Right renal cortex interstitium (tissue), 3 donors: ENCODE results near the gene EEF1AKMT2. TPM values are rescaled to one million over a fixed set of nuclear protein-coding genes. Genes with fewer than 3 reads are reported as not detected.
"Not testable (repeated sequence)": the region's sequence is repeated elsewhere in the genome, so short reads cannot be mapped to it uniquely, and the experiment has no call there.

Experiments used
- DNase-seq, 3 donors: peaks; one replicate each; pipeline ENCODE4 v3.0.0-alpha.2; 2013; ENCODE audit warnings: low read depth in 3 of 3, low spot score in 2 of 3
- polyA plus RNA-seq, 3 donors: library from polyadenylated mRNA; unstranded; fragments of 120-200 nt; gene quantifications; one replicate each; pipeline ENCODE4 v1.2.1, GENCODE V29; 2013; ENCODE audit not compliant: insufficient read length in 3 of 3

EEF1AKMT2 gene
- polyA plus RNA-seq, result 10 to 100 TPM; 34.6 to 38.7 (median 38.6) TPM

- peak; percentile 67 to 81 (median 72) for DNase-seq
Observed at GRCh38 chr10:124791547-124792348, at the start of gene EEF1AKMT2. TSS of gene EEF1AKMT2 (minus strand) at chr10:124791887. CDS start at chr10:124791833, 54 bp downstream.

DNA sequence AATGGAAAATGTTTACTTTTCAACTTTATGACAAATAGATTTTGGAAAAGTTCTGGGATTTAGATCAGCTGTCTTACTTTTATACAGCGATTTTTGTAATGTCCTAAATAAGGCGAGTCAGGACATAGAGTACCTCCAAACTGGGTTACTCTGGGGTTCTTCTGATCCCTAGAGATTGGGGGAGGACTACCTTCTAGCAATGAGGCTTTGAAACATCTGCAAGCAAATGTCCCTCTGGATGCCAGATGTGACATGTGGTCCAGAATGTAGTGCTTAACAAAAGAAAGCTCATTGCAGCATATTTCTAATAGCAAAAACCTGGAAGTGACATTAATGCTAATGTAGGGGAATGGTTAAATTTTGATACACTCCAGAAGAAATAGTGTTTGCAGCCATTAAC lies 46.0 kb upstream of the EEF1AKMT2 start:
- no peak for DNase-seq

DNA sequence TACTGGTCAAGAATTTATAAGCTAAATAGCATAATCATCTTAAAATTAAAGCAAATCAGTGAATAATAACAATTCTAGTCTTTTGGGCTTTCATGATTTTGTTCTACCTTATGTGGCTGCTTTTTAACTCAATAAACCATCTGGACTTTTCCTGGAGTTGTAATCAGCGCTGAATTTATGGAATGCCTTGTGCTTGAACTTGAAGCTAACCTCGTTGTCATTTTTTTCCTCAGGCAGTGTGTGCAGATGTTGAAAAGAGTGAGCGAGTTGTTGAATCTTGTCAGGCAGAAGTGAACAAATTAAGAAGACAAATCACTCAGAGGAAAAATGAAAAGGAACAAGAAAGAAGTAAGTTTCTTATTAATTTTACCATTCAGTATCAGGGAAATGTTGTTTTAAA lies 39.4 kb upstream of the EEF1AKMT2 start:
- DNase-seq, result no peak

DNA sequence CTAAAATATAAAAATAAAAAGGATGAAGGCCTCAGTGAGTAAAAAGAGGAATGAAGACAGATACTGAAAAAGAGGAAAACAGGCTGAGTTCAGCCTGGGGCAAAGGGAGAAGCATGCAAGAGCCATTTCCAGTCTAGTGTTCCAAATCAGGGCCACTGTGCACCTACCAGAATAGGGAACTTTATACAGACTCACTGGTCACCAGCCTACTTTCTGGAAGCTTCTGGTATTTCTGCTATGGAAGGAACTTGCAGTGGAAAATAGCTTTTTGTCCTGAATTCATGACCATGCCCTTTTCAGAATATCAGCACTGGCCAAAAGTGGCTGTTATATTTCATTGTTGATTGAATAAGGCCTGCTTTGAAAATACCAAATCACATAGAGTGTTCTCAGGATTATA lies 38.8 kb upstream of the EEF1AKMT2 start:
- DNase-seq, result no peak

- DNase-seq, result no peak
Observed at GRCh38 chr10:124829447-124830115, 37.9 kb upstream of the EEF1AKMT2 start.

- DNase-seq, result no peak
Observed at GRCh38 chr10:124827474-124827873, 35.8 kb upstream of the EEF1AKMT2 start.

- no peak for DNase-seq
Observed at GRCh38 chr10:124826262-124826661, 34.6 kb upstream of the EEF1AKMT2 start.

DNA sequence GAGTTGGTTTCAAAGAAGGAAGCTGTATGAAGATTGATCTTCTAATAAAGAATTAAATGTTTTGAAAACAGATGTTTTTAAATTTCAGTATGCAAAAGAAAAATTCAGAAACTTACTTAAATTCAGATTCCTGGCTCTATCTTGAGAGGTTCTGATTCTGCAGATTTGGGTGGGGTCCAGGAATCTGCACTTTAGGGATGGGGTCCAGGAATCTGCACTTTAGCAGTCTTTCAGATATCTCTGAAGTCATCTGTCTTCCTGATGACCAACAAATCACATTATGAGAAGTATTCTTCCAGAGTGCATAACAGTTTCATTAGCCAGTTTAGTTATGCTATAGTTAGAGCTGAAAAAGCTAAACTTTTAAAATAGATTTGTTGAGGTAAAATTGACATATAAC lies 34.0 kb upstream of the EEF1AKMT2 start:
- no peak for DNase-seq

- DNase-seq, result not testable (repeated sequence)
Observed at GRCh38 chr10:124824932-124825331, 33.2 kb upstream of the EEF1AKMT2 start.

DNA sequence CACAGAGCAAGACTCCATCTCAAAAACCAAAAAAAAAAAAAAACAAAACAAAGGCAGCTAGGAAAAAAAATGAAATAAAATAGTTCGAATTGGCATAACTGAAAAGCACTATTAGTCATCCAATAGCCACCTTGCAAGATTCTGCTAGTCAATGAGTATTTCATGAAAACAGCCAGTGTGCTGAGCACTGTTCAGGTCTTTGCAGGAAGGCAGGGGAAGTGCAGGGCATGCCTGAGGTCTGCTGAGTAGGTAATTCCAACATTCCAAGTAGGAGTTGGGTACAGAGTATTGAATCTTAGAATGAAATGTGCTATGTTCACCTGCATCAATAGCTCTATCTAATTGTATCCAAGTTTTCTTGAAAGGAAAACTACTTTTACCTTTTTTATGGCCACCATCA lies 32.8 kb upstream of the EEF1AKMT2 start:
- no peak for DNase-seq

- DNase-seq, result no peak
Observed at GRCh38 chr10:124821520-124821919, 29.8 kb upstream of the EEF1AKMT2 start.

DNA sequence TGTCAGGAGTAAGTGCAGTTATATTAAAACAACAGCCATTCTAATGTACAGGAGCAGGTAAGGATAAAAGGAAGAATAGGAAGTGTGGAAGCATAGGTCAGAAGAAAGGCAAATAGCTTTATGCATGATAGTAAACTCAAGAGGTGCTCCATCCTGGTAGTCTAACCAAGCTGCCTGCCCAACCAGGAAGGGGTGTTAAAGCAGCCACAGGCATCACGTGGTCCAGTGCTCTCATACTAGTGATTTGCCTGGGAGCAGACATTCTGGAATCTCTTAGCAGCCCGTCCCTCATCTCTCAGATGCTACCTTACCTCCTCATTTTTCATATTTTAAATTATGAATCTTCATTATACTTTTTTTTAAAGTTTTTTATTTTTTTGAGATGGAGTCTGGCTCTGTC lies 28.4 kb upstream of the EEF1AKMT2 start:
- no peak for DNase-seq

DNA sequence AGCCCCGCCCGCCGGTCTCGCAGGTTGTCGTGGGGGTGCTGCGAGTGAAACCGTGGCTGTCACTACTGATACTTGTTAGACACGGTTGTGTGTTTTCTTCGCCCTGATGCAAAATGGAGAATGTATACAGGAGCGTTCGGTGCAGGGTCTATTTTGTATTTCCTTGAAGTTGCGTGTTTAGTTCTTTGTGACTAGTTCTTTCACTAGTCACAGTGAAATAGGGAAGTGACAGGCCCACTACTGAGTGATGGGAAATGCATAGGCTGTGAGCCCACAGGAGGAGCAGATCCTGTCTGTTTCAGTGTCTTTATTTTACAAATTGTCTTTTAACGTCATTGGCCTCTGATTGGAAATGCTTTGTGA lies 10.6 kb upstream of the EEF1AKMT2 start:
- DNase-seq, result no peak

GRCh38 chr10:124799211-124799610 lies 7.5 kb upstream of the EEF1AKMT2 start:
- peak in 1 of 3 donors; percentile 19 for DNase-seq

DNA sequence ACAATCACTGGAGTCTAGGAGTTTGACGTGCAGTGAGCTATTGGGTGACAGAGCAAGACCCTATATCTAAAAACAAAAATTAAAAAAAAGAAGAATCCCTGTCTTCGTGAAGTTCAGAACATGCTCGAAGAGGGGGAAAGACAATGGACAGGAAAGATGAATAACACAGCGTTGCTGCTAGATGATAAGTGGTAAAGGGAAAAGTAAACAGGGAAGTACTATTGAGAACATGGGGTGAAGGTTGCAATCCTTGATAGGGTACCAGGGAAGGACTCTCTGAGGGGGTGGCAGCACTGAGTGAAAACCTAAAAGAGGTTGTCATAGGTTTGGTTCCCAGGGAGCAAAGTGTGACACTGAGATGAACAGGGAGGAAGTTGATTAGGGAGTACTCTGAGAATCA lies 7.1 kb upstream of the EEF1AKMT2 start:
- no peak for DNase-seq

GRCh38 chr10:124798364-124798763 lies 6.7 kb upstream of the EEF1AKMT2 start:
- no peak for DNase-seq

- no peak for DNase-seq
Observed at GRCh38 chr10:124792998-124793352, 1.3 kb upstream of the EEF1AKMT2 start.

GRCh38 chr10:124782900-124783299 lies 8.8 kb downstream of the EEF1AKMT2 start:
- not testable (repeated sequence) for DNase-seq

GRCh38 chr10:124768791-124769190 lies 22.9 kb downstream of the EEF1AKMT2 start:
- DNase-seq, result no peak

DNA sequence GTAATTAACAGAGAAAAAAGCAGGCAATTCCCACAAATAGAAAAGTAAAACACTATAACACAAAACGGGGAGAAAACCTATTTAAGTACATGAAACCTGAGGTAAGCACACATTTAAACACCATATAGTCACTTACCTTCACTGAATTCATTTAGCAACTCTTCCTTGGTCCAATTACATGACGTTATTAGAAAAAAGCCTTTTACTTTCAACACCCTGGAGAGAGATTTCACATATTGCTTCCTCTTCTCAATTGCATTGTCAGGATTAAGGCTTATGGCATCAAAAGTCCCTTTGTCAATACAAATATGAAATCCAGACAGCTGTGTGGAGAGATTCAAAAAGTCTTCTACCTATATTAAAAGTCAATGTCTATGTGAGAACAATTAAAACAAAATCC lies 26.4 kb downstream of the EEF1AKMT2 start:
- DNase-seq, result no peak

DNA sequence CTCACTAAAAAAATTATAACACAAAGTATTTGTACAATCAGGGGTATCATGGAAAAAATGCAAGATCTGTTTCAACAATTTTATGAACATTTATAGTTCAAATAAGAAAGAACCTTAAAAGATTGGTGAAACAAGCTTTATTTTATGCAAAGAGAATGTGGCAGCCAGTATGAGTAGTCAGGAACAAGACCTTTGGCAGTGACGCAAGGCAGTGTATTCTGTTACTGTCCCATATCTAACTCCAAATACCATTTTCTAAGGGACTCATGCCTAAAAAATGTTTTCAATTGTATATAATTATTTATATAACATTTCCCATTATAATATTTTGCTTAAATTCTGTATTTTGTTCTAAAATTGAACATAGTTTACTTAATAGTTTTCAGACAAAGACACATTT lies 28.4 kb downstream of the EEF1AKMT2 start:
- DNase-seq, result no peak

- no peak for DNase-seq
Observed at GRCh38 chr10:124762281-124762680, 29.4 kb downstream of the EEF1AKMT2 start.
